WTC11 (cell line): ENCODE measurements around the gene GBP5.

Experiments used
- CTCF ChIP-seq: fragments of 200-600 bp; IDR thresholded peaks from 2 replicates; pipeline ENCODE4 v1.8.0; 2022; ENCODE audit warnings: antibody characterized with exemption
- RELA ChIP-seq: sonication (generic); formaldehyde crosslinking; IDR thresholded peaks from 2 replicates; pipeline ENCODE4 v1.8.1; 2022; ENCODE audit warnings: missing genetic modification reagents, mild to moderate bottlenecking, borderline replicate concordance
- ZNF512 ChIP-seq: sonication (generic); formaldehyde crosslinking; IDR thresholded peaks from 2 replicates; pipeline ENCODE4 v1.8.1; 2022; ENCODE audit warnings: missing genetic modification reagents, borderline replicate concordance

- TF ChIP-seq ZNF512 (CRISPR knock-in tag): no peak
- TF ChIP-seq RELA: no peak
- TF ChIP-seq CTCF: no peak
Measured at GRCh38 chr1:89309828-89310227, 37.2 kb upstream of the GBP5 start.
